ENCODE results near the gene SLC19A2.
"Not testable (repeated sequence)": the region's sequence is repeated elsewhere in the genome, so short reads cannot be mapped to it uniquely, and the experiment has no call there.

Gene SLC19A2

GRCh38 chr1:169485431-169486280 is at the start of gene SLC19A2:
TSS of gene SLC19A2 (minus strand) at chr1:169485944. CDS start at chr1:169485766, 178 bp downstream.
- peak; percentile 96 for DNase-seq

GRCh38 chr1:169534653-169535052 is 48.9 kb upstream of the SLC19A2 start:
- DNase-seq = no peak

GRCh38 chr1:169533528-169534190 is 47.9 kb upstream of the SLC19A2 start:
- DNase-seq = not testable (repeated sequence)

GRCh38 chr1:169530448-169530847 is 44.7 kb upstream of the SLC19A2 start:
- no peak for DNase-seq

- DNase-seq = no peak
Measured at GRCh38 chr1:169529068-169529642, 43.4 kb upstream of the SLC19A2 start.

GRCh38 chr1:169528215-169529067 is 42.7 kb upstream of the SLC19A2 start:
- DNase-seq = no peak

- DNase-seq = no peak
Measured at GRCh38 chr1:169527451-169528214, 41.9 kb upstream of the SLC19A2 start.

- DNase-seq = no peak
Measured at GRCh38 chr1:169527001-169527400, 41.3 kb upstream of the SLC19A2 start.

- no peak for DNase-seq
Measured at GRCh38 chr1:169526120-169526832, 40.5 kb upstream of the SLC19A2 start.

GRCh38 chr1:169525391-169525790 is 39.6 kb upstream of the SLC19A2 start:
- no peak for DNase-seq

GRCh38 chr1:169523904-169524303 is 38.2 kb upstream of the SLC19A2 start:
- DNase-seq = no peak

GRCh38 chr1:169521226-169521625 is 35.5 kb upstream of the SLC19A2 start:
- no peak for DNase-seq

GRCh38 chr1:169517558-169518186 is 31.9 kb upstream of the SLC19A2 start:
- no peak for DNase-seq

GRCh38 chr1:169515641-169516040 is 29.9 kb upstream of the SLC19A2 start:
- DNase-seq = no peak

- DNase-seq = no peak
Measured at GRCh38 chr1:169514566-169515270, 29.0 kb upstream of the SLC19A2 start.

- DNase-seq = no peak
Measured at GRCh38 chr1:169513208-169513607, 27.5 kb upstream of the SLC19A2 start.

GRCh38 chr1:169511316-169512005 is 25.7 kb upstream of the SLC19A2 start:
- DNase-seq = no peak

- no peak for DNase-seq
Measured at GRCh38 chr1:169510060-169510459, 24.3 kb upstream of the SLC19A2 start.

GRCh38 chr1:169509354-169509753 is 23.6 kb upstream of the SLC19A2 start:
- no peak for DNase-seq
